WTC11 (cell line): ENCODE results near the gene NCSTN. TPM values are rescaled to one million over a fixed set of nuclear protein-coding genes. Genes with fewer than 3 reads are reported as not detected.
"Not testable (repeated sequence)": the region's sequence is repeated elsewhere in the genome, so short reads cannot be mapped to it uniquely, and the experiment has no call there.

Experiments used
- ATAC-seq: fragments of 200-7000 bp; cut with Tn5 transposase; 2 replicates; pipeline ENCODE4 v1.10.0; 2021; ENCODE audit warnings: mild to moderate bottlenecking, moderate library complexity
- CTCF ChIA-PET: fragments of 300-600 bp; sonication (Branson Sonifier 250); formaldehyde crosslinking; loops from one replicate; lab custom pipeline; 2021; ENCODE audit warnings: antibody characterized with exemption; lab: Charles Lee
- POLR2A ChIA-PET: fragments of 350-600 bp; sonication (Branson Sonifier 250); formaldehyde crosslinking; loops from one replicate; lab custom pipeline; 2021; ENCODE audit warnings: antibody characterized with exemption; lab: Charles Lee
- DNase-seq: peaks from one replicate; pipeline ENCODE4 v3.0.0; 2021; ENCODE audit warnings: low spot score
- H3K27ac Mint-ChIP-seq: 2 replicates; pipeline ENCODE4 v1.8.0; 2021; ENCODE audit warnings: mixed read lengths
- H3K27me3 Mint-ChIP-seq: 2 replicates; pipeline ENCODE4 v1.8.0; 2021; ENCODE audit warnings: low read depth, mild to moderate bottlenecking, moderate library complexity, mixed read lengths
- H3K36me3 Mint-ChIP-seq: 2 replicates; pipeline ENCODE4 v1.8.0; 2021; ENCODE audit warnings: mixed read lengths
- H3K4me1 Mint-ChIP-seq: 2 replicates; pipeline ENCODE4 v1.8.0; 2022; ENCODE audit warnings: mixed read lengths
- H3K4me3 Mint-ChIP-seq: 2 replicates; pipeline ENCODE4 v1.8.0; 2021; ENCODE audit warnings: mild to moderate bottlenecking, moderate library complexity, mixed read lengths
- H3K9me3 Mint-ChIP-seq: 2 replicates; pipeline ENCODE4 v1.8.0; 2021; ENCODE audit warnings: mixed read lengths
- ARID4B ChIP-seq: sonication (generic); formaldehyde crosslinking; IDR thresholded peaks from 2 replicates; pipeline ENCODE4 v1.8.0; 2023; ENCODE audit warnings: missing genetic modification reagents, mild to moderate bottlenecking, borderline replicate concordance
- CREM ChIP-seq: sonication (generic); formaldehyde crosslinking; IDR thresholded peaks from 2 replicates; pipeline ENCODE4 v1.8.1; 2022; ENCODE audit warnings: mild to moderate bottlenecking, missing genetic modification reagents, moderate library complexity
- ELF4 ChIP-seq: sonication (generic); formaldehyde crosslinking; IDR thresholded peaks from 2 replicates; pipeline ENCODE4 v1.8.1; 2022; ENCODE audit warnings: low read depth, mild to moderate bottlenecking, moderate library complexity, missing genetic modification reagents
- ETV6 ChIP-seq: sonication (generic); formaldehyde crosslinking; IDR thresholded peaks from 2 replicates; pipeline ENCODE4 v1.8.1; 2022; ENCODE audit warnings: mild to moderate bottlenecking, missing genetic modification reagents
- GABPB1 ChIP-seq: sonication (generic); formaldehyde crosslinking; IDR thresholded peaks from 2 replicates; pipeline ENCODE4 v1.8.1; 2023; ENCODE audit warnings: mild to moderate bottlenecking, missing genetic modification reagents
- JUN ChIP-seq: sonication (generic); formaldehyde crosslinking; IDR thresholded peaks from 2 replicates; pipeline ENCODE4 v1.8.0; 2023; ENCODE audit warnings: mild to moderate bottlenecking, missing genetic modification reagents
- MLX ChIP-seq: sonication (generic); formaldehyde crosslinking; IDR thresholded peaks from 2 replicates; pipeline ENCODE4 v1.8.1; 2023; ENCODE audit warnings: mild to moderate bottlenecking, missing genetic modification reagents, moderate library complexity
- MXD4 ChIP-seq: fragments of 250-450 bp; sonication (Bioruptor Pico); IDR thresholded peaks from 2 replicates; pipeline ENCODE4 v1.8.0; 2021; ENCODE audit warnings: mild to moderate bottlenecking, moderate library complexity, borderline replicate concordance
- NFE2L1 ChIP-seq: sonication (generic); formaldehyde crosslinking; IDR thresholded peaks from 2 replicates; pipeline ENCODE4 v1.8.1; 2023; ENCODE audit warnings: missing genetic modification reagents
- NFYB ChIP-seq: sonication (generic); formaldehyde crosslinking; conservative IDR thresholded peaks from 2 replicates; pipeline ENCODE4 v1.8.0; 2022; ENCODE audit warnings: low read depth, missing genetic modification reagents
- NR3C1 ChIP-seq: sonication (generic); formaldehyde crosslinking; conservative IDR thresholded peaks from 2 replicates; pipeline ENCODE4 v1.8.1; 2023; ENCODE audit warnings: low read depth, mild to moderate bottlenecking, missing genetic modification reagents
- RORB ChIP-seq: fragments of 250-450 bp; sonication (Bioruptor Pico); IDR thresholded peaks from 2 replicates; pipeline ENCODE4 v1.9.0; 2021; ENCODE audit warnings: mild to moderate bottlenecking
- ZMAT4 ChIP-seq: fragments of 250-450 bp; sonication (Bioruptor Pico); IDR thresholded peaks from 2 replicates; pipeline ENCODE4 v1.9.0; 2021; ENCODE audit warnings: mild to moderate bottlenecking
- ZNF232 ChIP-seq: sonication (generic); formaldehyde crosslinking; IDR thresholded peaks from 2 replicates; pipeline ENCODE4 v1.8.0; 2022; ENCODE audit warnings: mild to moderate bottlenecking, missing genetic modification reagents
- ZNF396 ChIP-seq: fragments of 250-450 bp; sonication (Bioruptor Pico); IDR thresholded peaks from 2 replicates; pipeline ENCODE4 v1.8.0; 2021; ENCODE audit warnings: mild to moderate bottlenecking, moderate library complexity, borderline replicate concordance
- total RNA-seq: library from RNA; stranded (reverse); gene quantifications from 3 replicates; pipeline ENCODE4 v1.2.3, GENCODE V29; 2021
- TF ChIP-seq, protein P1 (sequence below): sonication (generic); formaldehyde crosslinking; conservative IDR thresholded peaks from 2 replicates; pipeline ENCODE4 v1.8.1; 2023; ENCODE audit warnings: mild to moderate bottlenecking, low read depth, missing genetic modification reagents, moderate library complexity
- TF ChIP-seq, protein P2 (sequence below): sonication (generic); formaldehyde crosslinking; IDR thresholded peaks from 2 replicates; pipeline ENCODE4 v1.8.0; 2022; ENCODE audit warnings: mild to moderate bottlenecking, missing genetic modification reagents
- TF ChIP-seq, protein P3 (sequence below): sonication (generic); formaldehyde crosslinking; IDR thresholded peaks from 2 replicates; pipeline ENCODE4 v1.8.1; 2023; ENCODE audit warnings: mild to moderate bottlenecking, missing genetic modification reagents

NCSTN gene
- total RNA-seq, 1 experiment from 2014 or later, result 72.7 TPM

- TF ChIP-seq, protein P1, sequence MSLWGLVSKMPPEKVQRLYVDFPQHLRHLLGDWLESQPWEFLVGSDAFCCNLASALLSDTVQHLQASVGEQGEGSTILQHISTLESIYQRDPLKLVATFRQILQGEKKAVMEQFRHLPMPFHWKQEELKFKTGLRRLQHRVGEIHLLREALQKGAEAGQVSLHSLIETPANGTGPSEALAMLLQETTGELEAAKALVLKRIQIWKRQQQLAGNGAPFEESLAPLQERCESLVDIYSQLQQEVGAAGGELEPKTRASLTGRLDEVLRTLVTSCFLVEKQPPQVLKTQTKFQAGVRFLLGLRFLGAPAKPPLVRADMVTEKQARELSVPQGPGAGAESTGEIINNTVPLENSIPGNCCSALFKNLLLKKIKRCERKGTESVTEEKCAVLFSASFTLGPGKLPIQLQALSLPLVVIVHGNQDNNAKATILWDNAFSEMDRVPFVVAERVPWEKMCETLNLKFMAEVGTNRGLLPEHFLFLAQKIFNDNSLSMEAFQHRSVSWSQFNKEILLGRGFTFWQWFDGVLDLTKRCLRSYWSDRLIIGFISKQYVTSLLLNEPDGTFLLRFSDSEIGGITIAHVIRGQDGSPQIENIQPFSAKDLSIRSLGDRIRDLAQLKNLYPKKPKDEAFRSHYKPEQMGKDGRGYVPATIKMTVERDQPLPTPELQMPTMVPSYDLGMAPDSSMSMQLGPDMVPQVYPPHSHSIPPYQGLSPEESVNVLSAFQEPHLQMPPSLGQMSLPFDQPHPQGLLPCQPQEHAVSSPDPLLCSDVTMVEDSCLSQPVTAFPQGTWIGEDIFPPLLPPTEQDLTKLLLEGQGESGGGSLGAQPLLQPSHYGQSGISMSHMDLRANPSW (CRISPR knock-in tag), result no peak
- no peak for TF ChIP-seq MXD4 (CRISPR knock-in tag)
- TF ChIP-seq JUN (CRISPR knock-in tag), result no peak
- no peak for TF ChIP-seq GABPB1 (CRISPR knock-in tag)
Observed at GRCh38 chr1:160377585-160378206, 34.5 kb downstream of the NCSTN start (continued).

GRCh38 chr1:160384812-160385211, 41.6 kb downstream of the NCSTN start:
- CTCF ChIA-PET, ATAC-seq, H3K9me3 Mint-ChIP-seq, H3K27ac Mint-ChIP-seq, H3K4me3 Mint-ChIP-seq, DNase-seq, H3K36me3 Mint-ChIP-seq, POLR2A ChIA-PET, H3K4me1 Mint-ChIP-seq: not testable (repeated sequence)
- peaks cover 13% of the 10 kb centered on the region for H3K27me3 Mint-ChIP-seq

DNA sequence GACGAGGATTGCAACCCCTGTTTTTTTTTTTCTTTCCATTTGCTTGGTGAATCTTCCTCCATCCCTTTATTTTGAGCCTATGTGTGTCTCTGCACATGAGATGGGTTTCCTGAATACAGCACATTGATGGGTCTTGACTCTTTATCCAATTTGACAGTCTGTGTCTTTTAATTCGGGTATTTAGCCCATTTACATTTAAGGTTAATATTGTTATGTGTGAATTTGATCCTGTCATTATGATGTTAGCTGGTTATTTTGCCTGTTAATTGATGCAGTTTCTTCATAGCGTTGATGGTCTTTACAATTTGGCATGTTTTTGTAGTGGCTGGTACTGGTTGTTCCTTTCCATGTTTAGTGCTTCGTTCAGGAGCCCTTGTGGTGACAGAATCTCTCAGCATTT, 45.2 kb downstream of the NCSTN start:
- peaks cover 15% of the 10 kb centered on the region for H3K27me3 Mint-ChIP-seq
- DNase-seq, ATAC-seq, POLR2A ChIA-PET, H3K4me1 Mint-ChIP-seq, H3K36me3 Mint-ChIP-seq, CTCF ChIA-PET, H3K27ac Mint-ChIP-seq, H3K9me3 Mint-ChIP-seq, H3K4me3 Mint-ChIP-seq: not testable (repeated sequence)

DNA sequence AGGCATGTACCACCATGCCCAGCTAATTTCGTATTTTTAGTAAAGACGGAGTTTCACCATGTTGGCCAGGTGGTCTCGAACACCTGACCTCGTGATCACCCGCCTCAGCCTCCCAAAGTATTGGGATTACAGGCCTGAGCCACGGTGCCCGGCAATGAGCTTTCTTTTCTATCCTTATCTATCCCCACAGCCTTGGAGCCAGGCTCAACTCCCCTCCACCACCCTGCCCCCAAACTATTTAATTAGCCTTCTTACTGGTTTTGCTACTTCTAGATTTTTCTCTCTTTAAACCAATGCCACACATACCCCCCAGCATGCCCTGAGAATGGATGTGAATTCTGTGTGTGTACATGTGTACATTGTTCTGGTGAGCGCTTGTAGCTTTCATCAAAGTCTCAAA, 51.5 kb downstream of the NCSTN start:
- H3K4me3 Mint-ChIP-seq, result no peak overlapping the region
- peaks cover 16% of the 10 kb centered on the region for H3K4me1 Mint-ChIP-seq
- ATAC-seq (no peak), DNase-seq (no peak)
- H3K27ac Mint-ChIP-seq, result no peak overlapping the region
- H3K27me3 Mint-ChIP-seq, result peaks cover 2% of the 10 kb centered on the region; the same call in 1 of the 2 replicates
- no peaks in the 10 kb centered on the region; the same call in 1 of the 2 replicates for H3K36me3 Mint-ChIP-seq
- H3K9me3 Mint-ChIP-seq, result peaks cover 3% of the 10 kb centered on the region; the same call in 1 of the 2 replicates
- ChIA-PET CTCF (interaction anchor here (0.8 to 2.2 kb wide), 4 partner anchors 18 to 103 kb away, joined by 3 to 12 read pairs (median 4); no protein-coding TSS in a partner anchor), POLR2A (no interaction called here)
- no peak for TF ChIP-seq ZNF232 (CRISPR knock-in tag)
- TF ChIP-seq ARID4B, result no peak
- TF ChIP-seq NFE2L1 (CRISPR knock-in tag), result no peak
- TF ChIP-seq, protein P2, sequence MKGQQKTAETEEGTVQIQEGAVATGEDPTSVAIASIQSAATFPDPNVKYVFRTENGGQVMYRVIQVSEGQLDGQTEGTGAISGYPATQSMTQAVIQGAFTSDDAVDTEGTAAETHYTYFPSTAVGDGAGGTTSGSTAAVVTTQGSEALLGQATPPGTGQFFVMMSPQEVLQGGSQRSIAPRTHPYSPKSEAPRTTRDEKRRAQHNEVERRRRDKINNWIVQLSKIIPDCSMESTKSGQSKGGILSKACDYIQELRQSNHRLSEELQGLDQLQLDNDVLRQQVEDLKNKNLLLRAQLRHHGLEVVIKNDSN, result no peak
- TF ChIP-seq MLX, result no peak
- no peak for TF ChIP-seq NFYB (CRISPR knock-in tag)
- no peak for TF ChIP-seq NR3C1 (CRISPR knock-in tag)
- TF ChIP-seq, protein P3, sequence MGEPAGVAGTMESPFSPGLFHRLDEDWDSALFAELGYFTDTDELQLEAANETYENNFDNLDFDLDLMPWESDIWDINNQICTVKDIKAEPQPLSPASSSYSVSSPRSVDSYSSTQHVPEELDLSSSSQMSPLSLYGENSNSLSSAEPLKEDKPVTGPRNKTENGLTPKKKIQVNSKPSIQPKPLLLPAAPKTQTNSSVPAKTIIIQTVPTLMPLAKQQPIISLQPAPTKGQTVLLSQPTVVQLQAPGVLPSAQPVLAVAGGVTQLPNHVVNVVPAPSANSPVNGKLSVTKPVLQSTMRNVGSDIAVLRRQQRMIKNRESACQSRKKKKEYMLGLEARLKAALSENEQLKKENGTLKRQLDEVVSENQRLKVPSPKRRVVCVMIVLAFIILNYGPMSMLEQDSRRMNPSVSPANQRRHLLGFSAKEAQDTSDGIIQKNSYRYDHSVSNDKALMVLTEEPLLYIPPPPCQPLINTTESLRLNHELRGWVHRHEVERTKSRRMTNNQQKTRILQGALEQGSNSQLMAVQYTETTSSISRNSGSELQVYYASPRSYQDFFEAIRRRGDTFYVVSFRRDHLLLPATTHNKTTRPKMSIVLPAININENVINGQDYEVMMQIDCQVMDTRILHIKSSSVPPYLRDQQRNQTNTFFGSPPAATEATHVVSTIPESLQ (CRISPR knock-in tag), result no peak
- no peak for TF ChIP-seq CREM (CRISPR knock-in tag)
- TF ChIP-seq RORB (CRISPR knock-in tag), result no peak
- no peak for TF ChIP-seq ETV6 (CRISPR knock-in tag)
- TF ChIP-seq ZMAT4 (CRISPR knock-in tag), result no peak
- TF ChIP-seq ELF4 (CRISPR knock-in tag), result no peak
- no peak for TF ChIP-seq ZNF396
